Keratinocyte (primary cell): Measurements from ENCODE around the gene ANKRD1. TPM values are rescaled to one million over a fixed set of nuclear protein-coding genes. Genes with fewer than 3 reads are reported as not detected.

Experiments
- DNase-seq: peaks from one replicate; pipeline ENCODE4 v3.0.0-alpha.2; 2011; ENCODE audit warnings: low read depth, missing footprints, low spot score
- FAIRE-seq: peaks from 2 replicates; lab custom pipeline; 2011; peaks lifted over from hg19 to GRCh38; lab: Jason Lieb, UNC
- H2AFZ ChIP-seq: 2 replicates; pipeline ENCODE4 v1.6.0; 2012; ENCODE audit warnings: low read length, control low read depth, inconsistent platforms; ENCODE audit not compliant: control insufficient read depth
- H3K27ac ChIP-seq: 2 replicates; pipeline ENCODE4 v1.5.1; 2011; ENCODE audit warnings: low read length; ENCODE audit not compliant: control insufficient read depth, insufficient read depth
- H3K27me3 ChIP-seq: 3 replicates; pipeline ENCODE4 v1.6.0; 2011; ENCODE audit warnings: low read length; ENCODE audit not compliant: control insufficient read depth, insufficient read depth; ENCODE audit errors: extremely low read depth
- H3K36me3 ChIP-seq, 2 experiments: 2 replicates in 1 of 2; 3 replicates in 1 of 2; pipeline ENCODE4 v1.5.1; 2011; ENCODE audit warnings: low read length in 2 of 2, mild to moderate bottlenecking in 1 of 2; ENCODE audit not compliant: control insufficient read depth in 2 of 2, insufficient read depth in 2 of 2; ENCODE audit errors: extremely low read depth in 1 of 2
- H3K4me1 ChIP-seq: 3 replicates; pipeline ENCODE4 v1.5.1; 2011; ENCODE audit warnings: low read length; ENCODE audit not compliant: control insufficient read depth, insufficient read depth; ENCODE audit errors: extremely low read depth
- H3K4me2 ChIP-seq: 3 replicates; pipeline ENCODE4 v1.6.0; 2011; ENCODE audit warnings: low read depth, low read length; ENCODE audit not compliant: control insufficient read depth, insufficient read depth; ENCODE audit errors: extremely low read depth
- H3K4me3 ChIP-seq, 3 experiments: fragments of 200-600 bp in 1 of 3; sonication (generic) in 1 of 3; 2 replicates in 2 of 3; 3 replicates in 1 of 3; pipeline ENCODE4 v1.5.1; 2011 to 2016; ENCODE audit warnings: low read length in 3 of 3, mild to moderate bottlenecking in 3 of 3, control low read depth in 2 of 3, inconsistent platforms in 1 of 3, low read depth in 1 of 3, mixed read lengths in 1 of 3, mixed run types in 1 of 3, moderate library complexity in 1 of 3; ENCODE audit not compliant: control insufficient read depth in 2 of 3, insufficient read depth in 2 of 3; ENCODE audit errors: extremely low read depth in 1 of 3
- H3K79me2 ChIP-seq: 2 replicates; pipeline ENCODE4 v1.6.0; 2012; ENCODE audit warnings: low read length; ENCODE audit not compliant: control insufficient read depth, insufficient read depth
- H3K9ac ChIP-seq: 3 replicates; pipeline ENCODE4 v1.6.0; 2011; ENCODE audit warnings: low read length; ENCODE audit not compliant: control insufficient read depth, insufficient read depth; ENCODE audit errors: extremely low read depth
- H3K9me1 ChIP-seq: 3 replicates; pipeline ENCODE4 v1.6.0; 2011; ENCODE audit warnings: low read length; ENCODE audit not compliant: control insufficient read depth, insufficient read depth; ENCODE audit errors: extremely low read depth
- H3K9me3 ChIP-seq: 2 replicates; pipeline ENCODE4 v1.5.1; 2012; ENCODE audit warnings: low read depth, low read length; ENCODE audit not compliant: control insufficient read depth
- H4K20me1 ChIP-seq: 3 replicates; pipeline ENCODE4 v1.6.0; 2011; ENCODE audit warnings: low read length; ENCODE audit not compliant: control insufficient read depth, insufficient read depth; ENCODE audit errors: extremely low read depth
- EZH2 ChIP-seq: IDR thresholded peaks from one replicate; pipeline ENCODE4 v1.6.1; 2012; ENCODE audit warnings: inconsistent platforms, mild to moderate bottlenecking, low read length, moderate library complexity
- dilution Hi-C: fragments of 300-500 bp; cut with MboI; formaldehyde crosslinking; loops from one replicate; pipeline ENCODE4 v1.7.0; 2020; ENCODE audit warnings: low sequenced_read_pairs; ENCODE audit not compliant: extremely low pct_ligation_motif_present
- polyA plus RNA-seq, 5 experiments: library from polyadenylated mRNA; depleted of rRNA in 3 of 5; stranded (reverse) in 3 of 5; stranded (forward) in 1 of 5; unstranded in 1 of 5; fragments of >200 nt; gene quantifications; 1 replicate in 1 of 5; 2 replicates in 3 of 5; 3 replicates in 1 of 5; pipeline versions ENCODE4 v1.2.1 to v1.2.3, GENCODE V29; 2011 to 2012; ENCODE audit warnings: missing spikeins in 2 of 5, low read depth in 1 of 5, low replicate concordance in 1 of 5
- TF ChIP-seq, protein P1 (sequence below), 3 experiments: IDR thresholded peaks in 1 of 3; conservative IDR thresholded peaks in 1 of 3; optimal IDR thresholded peaks in 1 of 3; 2 replicates in 2 of 3; 3 replicates in 1 of 3; pipeline versions ENCODE3 to v1.5.1; 2011; ENCODE audit warnings: low read length in 3 of 3, mild to moderate bottlenecking in 3 of 3, moderate library complexity in 2 of 3, control low read depth in 1 of 3, inconsistent platforms in 1 of 3; ENCODE audit not compliant: insufficient read depth in 2 of 3; ENCODE audit errors: extremely low read depth in 1 of 3

Gene ANKRD1
- polyA plus RNA-seq, 1 donor (not counting 4 experiments of a cell fraction or from before 2014, with no cell fraction given) = 0.07 TPM

DNA sequence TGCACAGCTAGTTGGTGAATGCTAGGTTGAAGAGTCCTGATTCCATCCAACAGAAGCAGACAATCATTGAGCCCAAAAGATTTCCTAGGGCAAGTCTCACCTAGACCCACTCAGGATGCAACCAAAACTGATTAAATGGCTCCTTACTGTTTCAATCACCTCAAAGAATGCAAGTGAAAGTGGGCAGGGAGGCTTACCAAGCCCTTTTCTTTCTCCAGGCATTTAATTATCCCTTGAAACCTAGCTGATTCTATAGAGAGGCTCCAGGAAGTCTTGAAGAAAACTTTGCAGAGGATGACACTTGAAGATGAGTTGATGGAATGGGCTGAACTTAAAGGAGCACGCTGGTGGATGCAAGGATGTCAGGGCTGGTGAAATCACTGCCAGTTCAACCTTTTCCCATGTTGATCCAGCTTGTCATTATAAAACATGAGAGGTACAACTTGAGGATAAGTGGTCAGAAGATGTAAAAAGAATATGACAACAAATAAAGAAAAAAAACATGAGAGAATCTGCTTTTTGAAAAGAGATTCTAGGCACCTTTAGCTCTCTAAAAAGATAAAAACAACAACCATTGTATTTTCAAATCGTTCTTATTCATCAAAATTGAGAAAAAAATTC, 2.3 kb upstream of the ANKRD1 start:
- Histone ChIP-seq H4K20me1 (no peaks in the 10 kb centered on the region), H3K9ac (no peak overlapping the region), H3K4me2 (no peak overlapping the region), H3K79me2 (no peaks in the 10 kb centered on the region), H2AFZ (no peak overlapping the region), H3K36me3 (no peaks in the 10 kb centered on the region), H3K4me3 (no peak overlapping the region), H3K27ac (no peak overlapping the region), H3K9me3 (no peaks in the 10 kb centered on the region), H3K27me3 (no peaks in the 10 kb centered on the region), H3K9me1 (no peaks in the 10 kb centered on the region), H3K4me1 (peaks cover 6% of the 10 kb centered on the region)
- TF ChIP-seq, protein P1, sequence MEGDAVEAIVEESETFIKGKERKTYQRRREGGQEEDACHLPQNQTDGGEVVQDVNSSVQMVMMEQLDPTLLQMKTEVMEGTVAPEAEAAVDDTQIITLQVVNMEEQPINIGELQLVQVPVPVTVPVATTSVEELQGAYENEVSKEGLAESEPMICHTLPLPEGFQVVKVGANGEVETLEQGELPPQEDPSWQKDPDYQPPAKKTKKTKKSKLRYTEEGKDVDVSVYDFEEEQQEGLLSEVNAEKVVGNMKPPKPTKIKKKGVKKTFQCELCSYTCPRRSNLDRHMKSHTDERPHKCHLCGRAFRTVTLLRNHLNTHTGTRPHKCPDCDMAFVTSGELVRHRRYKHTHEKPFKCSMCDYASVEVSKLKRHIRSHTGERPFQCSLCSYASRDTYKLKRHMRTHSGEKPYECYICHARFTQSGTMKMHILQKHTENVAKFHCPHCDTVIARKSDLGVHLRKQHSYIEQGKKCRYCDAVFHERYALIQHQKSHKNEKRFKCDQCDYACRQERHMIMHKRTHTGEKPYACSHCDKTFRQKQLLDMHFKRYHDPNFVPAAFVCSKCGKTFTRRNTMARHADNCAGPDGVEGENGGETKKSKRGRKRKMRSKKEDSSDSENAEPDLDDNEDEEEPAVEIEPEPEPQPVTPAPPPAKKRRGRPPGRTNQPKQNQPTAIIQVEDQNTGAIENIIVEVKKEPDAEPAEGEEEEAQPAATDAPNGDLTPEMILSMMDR (optimal IDR thresholded peaks at IDR 0.05 in 1 of 3, IDR thresholded peaks at IDR 0.05 in 1 of 3, conservative IDR thresholded peaks at IDR 0.05 in 1 of 3; ENCODE audit: extremely low read depth in 1 of 3, insufficient read depth in 2 of 3, low read length in 3 of 3) = no peak
- no peak for TF ChIP-seq EZH2
- DNase-seq = no peak
- dilution Hi-C loops = no loop called here
- no peak for FAIRE-seq

DNA sequence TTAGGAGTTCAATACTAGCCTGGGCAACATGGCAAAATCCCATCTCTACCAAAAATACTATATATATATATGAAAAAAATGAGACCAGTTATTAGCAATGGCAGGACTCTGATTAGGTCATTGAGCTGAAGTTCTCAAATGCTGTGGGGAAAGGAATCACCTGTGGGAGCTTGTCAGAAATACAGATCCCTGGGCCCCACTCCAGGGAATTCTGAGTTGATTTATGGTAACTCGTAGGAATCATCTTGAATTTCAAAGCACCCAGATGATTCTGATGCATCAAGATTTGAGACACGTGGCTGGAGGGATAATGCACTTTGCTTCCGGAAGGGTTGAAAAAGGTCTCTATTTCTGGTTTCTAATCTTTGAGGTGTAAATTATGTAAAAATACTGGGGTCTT, 1.0 kb upstream of the ANKRD1 start:
- no peaks in the 10 kb centered on the region for H4K20me1 ChIP-seq
- DNase-seq (no peak), FAIRE-seq (no peak)
- H3K79me2 ChIP-seq = no peaks in the 10 kb centered on the region
- no peaks in the 10 kb centered on the region for H3K27me3 ChIP-seq
- dilution Hi-C loops = no loop called here
- H3K27ac ChIP-seq = no peak overlapping the region
- H2AFZ ChIP-seq = no peak overlapping the region
- no peak overlapping the region for H3K4me2 ChIP-seq
- no peaks in the 10 kb centered on the region for H3K36me3 ChIP-seq
- H3K9me3 ChIP-seq = no peaks in the 10 kb centered on the region
- no peak overlapping the region for H3K9ac ChIP-seq
- peaks cover 6% of the 10 kb centered on the region for H3K4me1 ChIP-seq
- TF ChIP-seq EZH2 = no peak
- TF ChIP-seq, protein P1 (optimal IDR thresholded peaks at IDR 0.05 in 1 of 3, IDR thresholded peaks at IDR 0.05 in 1 of 3, conservative IDR thresholded peaks at IDR 0.05 in 1 of 3; ENCODE audit: extremely low read depth in 1 of 3, insufficient read depth in 2 of 3, low read length in 3 of 3) = no peak
- H3K4me3 ChIP-seq = no peak overlapping the region
- H3K9me1 ChIP-seq = no peaks in the 10 kb centered on the region
